Measurements from ENCODE around the gene AGBL4.

AGBL4 gene

DNA sequence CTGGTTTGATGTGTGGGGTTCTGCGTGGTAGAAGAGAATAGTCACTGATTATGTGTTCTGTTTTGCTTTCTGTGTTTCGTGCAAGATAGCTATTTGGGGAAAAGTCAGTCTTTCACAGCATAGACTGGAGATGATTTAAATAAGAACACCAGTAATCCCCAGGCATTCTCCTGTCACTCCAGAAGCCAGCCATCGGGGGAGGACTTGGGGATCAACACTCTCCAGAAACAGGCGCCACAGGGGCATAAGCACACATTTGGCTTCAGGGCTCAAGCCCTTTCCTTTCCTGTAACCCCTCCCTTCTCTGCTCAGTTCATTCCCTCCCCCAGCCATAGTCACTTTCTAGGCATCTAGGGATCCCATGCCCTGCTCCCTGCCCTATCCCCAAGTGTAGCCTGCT, 1149.8 kb downstream of the AGBL4 start:
- no peak for DNase-seq

DNA sequence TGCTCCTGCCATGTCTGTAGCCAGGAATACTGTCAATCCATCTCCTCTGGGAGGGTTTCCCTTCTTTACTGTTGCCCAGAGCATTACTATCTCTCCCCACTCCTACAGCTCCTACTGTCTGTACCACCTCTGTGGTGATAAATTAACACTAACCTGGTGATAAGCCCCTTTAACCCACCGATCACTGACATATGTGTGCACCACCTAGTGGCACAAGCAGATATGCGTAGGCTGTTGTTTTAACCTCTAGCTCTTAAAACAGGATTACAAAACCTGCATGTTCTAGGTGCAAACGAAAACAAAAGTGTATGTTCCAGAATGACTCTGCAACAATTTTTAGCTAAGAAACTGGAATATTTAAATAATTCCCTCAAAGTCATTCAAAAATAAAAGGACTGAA, 1153.2 kb downstream of the AGBL4 start:
- DNase-seq = no peak

DNA sequence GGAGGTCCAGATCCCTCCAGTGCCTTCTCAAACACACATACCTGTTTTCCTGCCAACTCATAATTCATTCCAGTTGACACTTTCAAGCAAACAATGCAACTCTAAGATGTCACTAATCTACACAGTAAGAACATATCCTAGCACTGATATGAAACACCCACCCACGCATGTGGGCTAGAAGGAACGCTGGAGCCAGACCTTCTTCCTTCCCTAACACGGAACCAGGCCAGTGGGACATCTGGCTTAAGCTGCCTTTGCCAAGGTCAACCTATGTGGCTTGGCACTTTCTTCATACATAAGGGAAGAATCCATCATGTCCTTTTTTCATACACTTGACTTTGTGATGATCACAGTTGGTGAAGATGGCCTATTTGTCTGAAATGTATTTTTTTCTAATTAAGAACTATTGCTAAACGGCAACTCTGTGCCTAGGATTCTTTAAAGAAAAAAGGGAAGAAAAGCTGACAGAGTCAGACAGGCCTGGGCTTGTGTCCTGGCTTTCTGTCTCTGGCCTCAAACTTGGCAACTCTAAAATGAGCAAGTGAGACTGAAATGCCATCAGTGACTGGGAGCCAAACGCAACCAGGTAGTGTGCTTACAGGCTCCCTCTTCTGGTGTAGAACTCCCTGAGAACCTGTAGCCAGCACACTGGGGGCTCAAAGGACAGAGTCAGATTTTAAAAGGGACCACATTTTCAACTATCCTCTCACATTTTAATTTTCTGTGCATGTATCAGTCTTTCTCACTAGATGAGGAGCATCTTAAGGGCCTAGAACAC, 1154.4 kb downstream of the AGBL4 start:
- no peak for DNase-seq

DNA sequence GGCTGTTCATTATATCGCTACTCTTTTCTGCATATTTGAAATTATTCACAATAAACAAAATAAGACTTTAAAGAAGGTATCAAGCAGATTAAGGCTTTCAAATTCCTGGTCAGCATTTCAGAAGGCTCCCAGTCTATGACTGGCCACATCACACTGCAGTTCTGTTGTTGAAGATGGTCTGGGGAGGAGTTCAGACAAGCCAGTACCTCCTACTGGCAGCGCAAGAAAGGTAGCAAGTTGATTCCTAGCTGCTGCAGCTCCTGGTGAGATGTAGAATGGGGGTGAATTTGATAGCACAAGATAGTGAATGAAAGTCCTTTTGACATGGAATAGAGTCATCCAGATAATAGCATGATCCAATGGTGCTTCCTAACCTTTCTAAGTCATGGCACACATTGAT, 1158.8 kb downstream of the AGBL4 start:
- DNase-seq = no peak

DNA sequence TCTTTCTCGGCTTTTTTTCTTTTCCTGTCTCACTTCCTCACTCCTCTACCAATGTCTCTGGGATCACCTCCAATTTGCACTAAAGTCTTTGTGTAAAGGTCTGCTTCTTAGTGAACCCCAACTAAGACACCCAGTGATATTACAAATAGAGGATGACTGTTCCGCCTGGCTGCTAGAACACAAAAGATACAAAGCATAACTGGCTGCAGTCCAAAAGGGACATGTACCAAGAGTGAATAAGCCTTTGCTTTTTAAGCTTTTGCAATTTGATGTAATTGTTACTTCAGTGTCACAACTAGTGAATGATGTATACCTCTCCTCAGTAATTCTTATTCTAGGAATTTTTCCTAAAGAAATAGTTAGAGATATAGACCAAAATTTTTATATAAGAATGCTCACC, 1164.3 kb downstream of the AGBL4 start:
- no peak for DNase-seq

DNA sequence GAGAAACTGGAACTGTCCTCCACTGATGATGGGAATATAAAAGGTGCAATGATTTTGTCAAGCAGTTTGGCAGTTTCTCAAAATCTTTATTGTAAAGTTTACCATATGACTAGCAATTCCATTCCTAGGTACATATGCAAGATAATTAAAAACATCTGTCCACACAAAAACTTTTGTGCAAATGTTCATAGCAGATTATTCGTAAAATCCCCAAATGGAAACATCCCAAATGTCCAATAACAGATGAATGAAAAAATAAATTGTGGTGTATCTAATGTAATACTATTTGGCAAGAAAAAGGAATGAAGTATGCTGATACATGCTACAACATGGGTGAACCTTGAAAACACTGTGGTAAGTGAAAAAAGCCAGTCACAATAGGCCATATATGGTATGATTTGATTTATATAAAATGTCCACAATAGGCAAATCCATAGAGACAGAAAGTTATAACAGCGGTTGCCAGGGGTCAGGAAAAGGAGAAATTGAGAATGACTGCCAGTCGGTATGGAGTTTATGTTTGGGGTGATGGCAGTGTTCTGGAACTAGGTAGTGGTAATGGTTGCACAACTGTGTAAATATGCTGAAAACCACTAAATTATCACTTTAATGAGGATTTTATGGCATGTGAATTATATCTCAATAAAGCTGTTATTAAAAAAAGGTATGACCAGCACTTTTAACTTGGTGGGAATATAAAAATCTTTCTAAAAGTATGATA, 1165.4 kb downstream of the AGBL4 start:
- DNase-seq = no peak

DNA sequence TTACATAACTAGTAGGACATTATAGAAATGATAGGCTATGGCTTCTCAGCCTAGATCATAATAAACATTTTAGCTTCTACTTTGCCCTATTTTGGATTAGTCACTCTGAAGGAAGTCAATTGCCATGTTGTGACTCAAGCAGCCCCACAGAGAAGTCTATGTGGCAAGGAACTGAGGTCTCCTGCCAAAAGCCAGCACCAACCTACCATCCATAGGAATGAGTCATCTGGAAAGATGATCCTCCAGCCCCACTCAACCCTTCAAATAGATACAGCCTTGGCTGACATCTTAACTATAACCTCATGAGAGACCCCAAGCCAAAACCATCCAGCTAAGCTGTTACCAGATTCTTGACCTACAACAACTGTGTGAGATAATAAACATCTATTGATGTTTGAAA, 1170.7 kb downstream of the AGBL4 start:
- no peak for DNase-seq

DNA sequence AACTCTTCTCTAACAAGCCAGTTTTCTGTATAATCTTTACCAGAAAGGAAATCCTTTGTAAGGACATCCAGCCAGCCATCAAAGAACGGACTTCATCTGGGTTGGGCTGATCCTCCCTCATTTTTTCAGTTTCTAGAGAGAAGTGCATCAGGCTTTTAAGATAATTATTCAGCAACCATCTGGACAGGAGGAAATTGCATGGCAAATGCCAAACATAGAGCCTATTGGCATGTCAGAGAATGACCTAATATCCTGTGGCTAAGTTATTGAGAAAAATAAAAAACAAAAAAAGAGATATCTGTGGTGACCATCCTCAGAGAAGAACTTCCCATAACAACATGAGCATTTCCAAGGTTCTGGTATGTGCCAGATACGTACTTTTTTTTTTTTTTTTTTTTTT, 1172.1 kb downstream of the AGBL4 start:
- DNase-seq = no peak

DNA sequence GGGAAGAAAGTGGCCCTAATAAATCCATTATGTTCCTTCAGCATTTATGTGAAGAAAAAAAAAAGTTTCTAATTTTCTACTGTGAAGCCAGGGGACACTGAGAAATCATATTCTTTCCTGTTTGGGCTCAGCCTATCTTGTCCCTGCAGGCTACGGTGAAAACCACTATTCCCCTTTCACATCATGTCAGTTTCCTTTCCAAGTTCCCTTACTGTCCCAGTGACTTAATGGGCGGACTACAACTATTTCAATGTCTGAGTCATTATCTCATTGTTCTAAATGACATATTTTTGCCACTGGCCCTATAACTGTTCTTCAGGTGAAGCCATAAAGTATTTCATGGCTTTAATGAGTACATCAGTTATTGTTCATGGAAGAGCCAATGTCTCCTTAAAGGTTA, 1175.7 kb downstream of the AGBL4 start:
- no peak for DNase-seq

DNA sequence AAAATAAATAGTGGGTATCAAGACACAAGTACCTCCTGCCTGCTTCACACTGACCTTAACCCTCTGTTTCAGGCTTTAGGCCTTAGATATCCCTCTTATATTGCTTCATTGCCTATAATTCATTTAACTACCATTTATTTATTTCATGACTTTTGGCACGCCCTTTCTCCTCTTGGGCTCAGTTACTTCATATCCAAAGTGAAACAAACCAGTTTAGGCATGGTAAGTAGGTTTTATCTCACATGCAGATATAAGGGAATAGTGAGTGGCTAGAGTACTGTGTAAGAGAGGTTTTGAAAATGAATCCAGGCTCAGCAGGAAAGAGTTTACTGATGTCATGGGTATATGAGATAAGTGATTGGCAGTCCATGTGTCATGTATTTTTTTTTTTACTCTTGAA, 1177.3 kb downstream of the AGBL4 start:
- DNase-seq = no peak

DNA sequence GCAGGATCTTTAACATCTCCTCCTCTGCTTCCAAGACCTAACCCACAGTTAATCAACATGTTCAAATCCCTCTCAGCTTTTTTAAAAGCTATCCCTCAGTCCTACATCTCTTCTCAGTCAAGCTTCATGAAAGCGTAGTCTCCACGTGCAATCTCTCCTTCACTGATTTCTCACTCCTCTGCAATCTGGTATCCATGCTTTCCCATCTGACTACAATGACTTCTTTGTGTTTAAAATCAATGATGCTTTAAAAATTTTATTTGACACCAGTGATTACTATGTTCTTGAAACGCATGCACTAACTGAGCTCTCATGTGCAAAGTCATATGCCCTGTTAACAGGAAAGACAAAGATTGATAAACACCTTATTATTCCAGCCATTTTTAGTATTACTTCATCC, 1179.6 kb downstream of the AGBL4 start:
- no peak for DNase-seq

DNA sequence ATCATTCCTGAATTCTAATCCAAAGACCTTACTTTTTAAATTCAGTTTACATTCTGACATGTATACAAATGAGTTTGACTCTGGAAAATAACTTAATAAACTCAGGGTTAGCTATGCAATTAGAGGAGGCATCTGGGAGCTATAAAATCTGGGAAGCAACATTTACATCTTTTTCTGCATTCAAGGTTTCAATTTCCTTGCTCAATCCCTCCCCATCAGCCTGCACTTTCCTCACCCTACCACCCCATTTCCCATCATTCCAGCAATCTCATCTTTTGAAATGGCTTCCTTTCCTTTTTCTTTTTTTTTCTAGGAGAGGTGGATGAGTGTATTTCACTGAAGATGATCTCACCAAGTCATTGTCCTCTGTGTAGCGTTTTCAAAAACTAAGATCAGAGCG, 1181.8 kb downstream of the AGBL4 start:
- DNase-seq = no peak

DNA sequence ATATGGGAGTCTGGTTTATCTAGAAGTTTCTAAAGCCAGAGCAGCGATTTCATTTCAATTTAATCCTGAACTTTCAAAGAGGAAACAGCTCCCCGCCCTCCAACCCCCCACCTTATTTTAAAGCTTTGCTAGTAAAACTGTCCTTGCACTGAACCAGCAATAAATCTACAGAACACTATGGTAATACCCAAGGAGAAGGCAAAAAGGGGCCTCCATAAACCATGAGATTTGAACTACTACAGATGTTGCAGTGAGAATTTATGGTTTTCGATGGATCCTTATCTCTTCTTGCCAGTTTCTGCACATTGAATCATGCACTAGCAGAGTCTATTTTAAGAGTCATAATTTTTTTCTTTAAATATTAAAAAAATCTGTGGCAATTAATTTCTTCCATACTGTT, 1182.3 kb downstream of the AGBL4 start:
- no peak for DNase-seq

DNA sequence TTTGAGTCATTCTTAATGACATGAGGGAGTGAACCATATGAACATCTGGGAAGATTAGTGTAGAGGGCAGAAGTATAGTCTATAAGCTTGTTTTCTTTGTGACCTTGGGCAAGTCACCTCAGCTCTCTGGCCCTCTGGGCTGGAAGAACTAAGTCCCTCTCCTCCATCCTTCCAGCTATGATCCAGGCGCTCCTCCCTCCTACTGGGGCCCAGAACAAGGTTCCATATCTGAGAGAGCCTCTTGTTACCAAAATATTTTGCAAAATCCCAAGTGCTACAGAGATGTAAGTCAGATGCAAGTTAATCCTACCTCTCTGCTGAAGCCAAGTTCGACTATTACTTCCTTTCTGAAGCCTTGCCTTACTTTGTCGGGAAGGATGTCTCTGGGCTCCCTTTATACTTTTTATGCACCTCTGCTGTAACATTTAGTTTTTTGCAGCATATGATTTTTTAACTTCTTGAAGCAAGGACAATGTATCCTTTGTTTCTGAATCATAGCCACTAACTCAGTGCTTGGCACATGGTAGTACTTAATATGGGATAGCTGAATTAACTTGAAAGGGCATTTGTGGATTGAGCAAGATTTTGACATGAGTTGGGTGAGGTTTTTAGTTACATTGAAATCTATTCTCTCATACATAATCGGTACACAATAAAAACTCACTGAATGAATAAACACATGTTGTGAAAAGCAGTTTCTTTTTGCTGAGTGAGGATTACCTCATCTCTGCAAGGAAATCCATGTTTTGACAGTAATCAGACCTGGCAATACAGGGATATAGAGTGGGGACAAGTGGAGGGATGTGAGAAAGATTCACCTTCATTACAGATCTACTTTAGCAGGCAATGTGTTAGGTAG, 1192.4 kb downstream of the AGBL4 start:
- DNase-seq = no peak

DNA sequence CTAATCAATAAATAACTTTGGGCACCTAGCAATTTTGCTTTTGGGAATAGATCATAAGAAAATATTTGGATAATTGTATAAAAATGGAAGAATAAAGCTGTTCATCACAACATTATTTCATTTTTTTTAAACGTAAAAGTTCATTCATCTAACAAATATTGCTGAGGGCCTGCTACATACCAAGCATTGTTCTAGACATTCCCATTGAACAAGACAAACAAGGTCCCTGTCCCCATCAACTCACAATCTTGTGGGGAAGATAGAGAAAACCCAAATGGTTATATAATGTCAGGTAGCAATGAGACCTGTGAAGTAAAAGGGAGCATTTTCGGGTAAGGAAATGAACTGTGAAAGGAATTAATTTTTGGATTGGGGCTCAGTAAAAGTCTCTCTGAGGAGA, 1193.0 kb downstream of the AGBL4 start:
- no peak for DNase-seq

DNA sequence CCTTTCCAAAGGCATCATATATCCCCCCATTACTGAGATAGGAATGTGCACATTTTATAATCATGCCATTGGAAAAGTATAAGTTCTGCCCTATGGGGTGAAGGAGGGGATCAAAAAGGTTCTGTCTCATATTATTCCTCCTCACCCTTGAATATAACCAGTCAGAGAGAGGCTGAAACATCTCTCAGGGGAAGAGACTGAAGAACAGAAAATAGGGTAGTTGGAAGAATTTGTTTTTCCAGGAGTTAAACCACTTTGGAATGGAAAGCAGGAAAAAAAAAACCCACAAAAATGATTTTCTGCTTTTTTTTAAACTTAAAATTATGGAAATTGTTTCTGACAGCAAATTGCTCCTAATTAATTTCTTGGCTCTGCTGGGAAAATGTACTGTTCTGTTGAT, 1194.3 kb downstream of the AGBL4 start:
- no peak for DNase-seq

DNA sequence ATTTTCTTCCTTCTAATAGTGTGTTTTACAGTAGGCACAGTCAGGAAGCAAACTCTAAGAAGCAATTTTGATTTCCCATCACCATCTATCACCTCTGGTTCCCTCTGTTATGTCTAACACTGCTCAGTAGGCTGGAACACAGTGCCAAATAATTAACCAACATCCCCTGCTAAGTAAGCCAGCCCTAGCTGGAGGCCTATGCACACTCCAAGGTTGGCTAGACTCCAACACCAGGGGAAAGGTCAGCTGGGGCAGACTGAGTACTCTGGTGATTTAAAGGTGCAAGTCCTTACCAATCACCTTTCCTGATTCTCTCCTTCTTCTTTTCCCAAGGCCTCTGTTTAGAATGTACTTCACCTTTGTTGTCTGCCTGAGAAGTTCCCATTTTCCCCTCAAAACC, 1200.6 kb downstream of the AGBL4 start:
- no peak for DNase-seq

DNA sequence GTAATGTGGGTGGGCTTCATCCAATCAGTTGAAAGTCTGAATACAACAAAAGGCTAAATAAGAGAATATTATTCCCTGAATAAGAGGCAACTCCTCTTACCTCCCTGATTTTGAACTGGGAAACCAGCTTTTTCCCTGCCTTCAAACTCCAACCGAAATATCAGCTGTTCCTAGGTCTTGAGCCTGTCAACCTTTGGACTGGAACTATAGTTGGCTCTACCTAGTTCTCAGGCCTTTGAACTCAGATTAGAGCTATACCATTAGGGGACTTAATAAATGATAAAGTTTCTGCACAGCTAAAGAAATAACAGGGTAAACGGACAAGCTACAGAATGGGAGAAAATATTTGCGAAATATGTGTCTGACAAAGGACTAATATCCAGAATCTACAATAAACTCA, 1203.3 kb downstream of the AGBL4 start:
- no peak for DNase-seq

DNA sequence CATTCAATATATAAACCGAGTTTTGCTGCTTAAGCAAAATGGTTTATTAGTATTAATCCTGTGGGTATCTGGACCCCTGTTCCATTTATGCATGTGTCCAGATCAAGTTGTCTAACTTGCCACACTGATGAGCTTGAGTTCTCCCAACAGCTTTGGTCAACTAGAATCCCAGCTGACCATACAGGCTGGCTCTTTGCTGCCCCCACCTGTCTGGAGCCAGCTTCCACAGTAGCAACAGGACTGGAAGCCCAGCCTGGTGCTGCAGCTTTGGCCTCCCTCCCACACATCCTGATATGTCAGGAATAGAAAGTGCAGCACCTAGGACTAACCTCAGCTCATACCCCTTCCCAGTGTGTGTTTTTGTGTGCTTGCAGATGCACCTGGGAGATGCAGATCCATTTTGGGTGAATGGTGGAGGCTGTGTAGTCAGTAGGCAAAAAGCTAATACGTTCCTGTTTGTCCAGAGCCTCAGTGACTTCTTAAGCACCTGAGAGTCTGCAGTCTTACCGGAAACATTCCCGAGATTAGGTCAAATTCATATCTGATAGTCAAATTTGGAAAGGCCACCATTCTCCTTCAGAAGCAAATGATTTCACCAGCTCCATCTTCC, 1206.1 kb downstream of the AGBL4 start:
- DNase-seq = no peak

DNA sequence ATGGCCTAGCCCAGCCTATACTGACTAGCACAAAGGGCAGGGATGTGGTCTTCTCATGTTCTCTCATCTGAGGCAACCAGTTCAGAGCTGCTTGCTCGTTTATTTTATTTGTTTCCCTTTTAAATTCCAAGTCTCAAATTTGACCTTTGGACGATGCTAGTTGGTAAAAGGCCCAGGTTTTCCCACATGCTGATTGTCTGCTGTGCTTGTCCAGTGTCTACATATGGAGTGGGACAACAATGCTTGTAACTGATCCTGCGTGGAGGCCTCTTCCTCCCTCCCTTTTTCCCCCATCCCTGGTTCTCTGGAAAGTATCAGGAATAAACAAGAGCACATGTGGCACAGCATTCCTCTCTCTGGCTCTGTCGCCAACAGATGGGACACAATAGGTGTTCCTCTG, 1213.0 kb downstream of the AGBL4 start:
- no peak for DNase-seq

DNA sequence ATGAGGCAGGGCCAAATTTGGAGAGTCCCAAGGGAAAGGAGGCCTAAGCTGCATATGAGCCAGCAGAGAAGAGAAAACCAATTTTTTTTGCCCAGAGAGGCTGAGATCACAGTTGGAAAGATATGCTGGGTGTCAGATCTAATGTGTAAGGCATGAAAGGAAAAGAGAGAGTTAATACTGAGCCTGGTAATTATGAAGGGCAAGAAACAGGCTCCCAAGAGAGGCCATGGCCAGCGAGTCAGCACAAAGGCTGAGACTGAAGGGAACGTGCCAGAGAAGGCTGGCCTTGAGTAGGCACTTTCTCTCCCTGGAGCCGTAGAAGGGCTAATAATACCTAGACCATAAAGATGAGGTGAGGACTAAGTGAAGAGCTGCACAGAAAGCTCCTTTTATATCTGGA, 1215.3 kb downstream of the AGBL4 start:
- no peak for DNase-seq

DNA sequence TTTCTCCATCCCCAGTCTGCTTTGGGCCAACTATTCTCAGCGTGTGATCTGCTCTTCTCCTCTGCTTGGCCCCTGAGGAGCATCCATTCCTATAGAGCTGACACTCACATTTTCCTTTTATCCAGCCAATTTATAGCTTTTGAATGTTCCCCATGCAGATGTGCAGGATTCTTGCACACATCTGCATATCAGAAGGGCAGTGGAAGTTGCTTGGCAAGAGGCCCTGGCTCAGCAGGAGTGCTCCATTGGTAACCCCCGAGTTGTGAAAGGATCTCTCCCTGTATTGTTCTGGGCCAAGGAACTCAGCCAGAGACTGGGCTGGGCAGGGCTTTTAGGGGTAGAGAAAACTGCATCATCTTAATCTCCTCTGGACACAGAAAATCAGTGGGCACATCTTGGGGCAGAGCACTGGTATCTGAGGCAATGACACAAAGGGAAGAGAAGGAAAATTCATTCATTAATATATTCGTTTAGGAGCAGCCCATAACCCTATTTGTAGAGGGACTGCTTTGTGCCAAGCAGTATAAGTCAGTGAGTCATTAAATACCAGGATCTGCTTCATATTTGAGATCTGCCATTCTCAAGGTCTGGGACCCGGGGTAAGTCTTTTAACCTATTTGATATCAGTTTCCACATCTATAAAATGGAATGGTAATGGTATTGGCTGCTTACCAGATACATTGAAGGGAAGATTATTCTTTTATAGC, 1216.0 kb downstream of the AGBL4 start:
- no peak for DNase-seq

DNA sequence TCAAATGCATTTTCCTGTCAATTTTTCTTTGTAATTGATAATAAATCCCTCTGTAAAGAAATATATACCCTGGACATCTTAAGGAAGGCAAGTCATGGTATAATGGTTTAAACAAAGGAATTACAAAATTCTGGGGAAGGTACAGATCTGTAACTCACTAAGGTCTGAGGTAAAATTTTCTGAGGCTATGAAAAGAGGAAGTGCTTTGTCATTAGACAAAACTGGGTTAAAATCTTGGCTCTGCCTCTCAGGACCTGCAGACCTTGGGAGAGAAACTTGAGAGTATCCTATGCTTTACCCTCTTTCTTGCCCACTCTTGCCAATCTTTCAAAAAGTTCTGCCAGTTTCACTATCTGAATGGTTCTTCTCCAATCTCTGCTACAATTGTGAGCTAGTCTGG, 1220.3 kb downstream of the AGBL4 start:
- no peak for DNase-seq

Measured in stimulated activated CD4-positive, alpha-beta T cell treated with anti-CD3 and anti-CD28 coated beads, Interleukin-4, amount 100 ng/mL, for 4 hours (primary cell).